H1 (cell line): ENCODE results near the gene MRPL36. TPM values are rescaled to one million over a fixed set of nuclear protein-coding genes. Genes with fewer than 3 reads are reported as not detected.

Source experiments
- CREB1 ChIP-seq: IDR thresholded peaks from 2 replicates; pipeline ENCODE4 v1.6.1; 2012; ENCODE audit warnings: inconsistent platforms
- E2F6 ChIP-seq: IDR thresholded peaks from 2 replicates; pipeline ENCODE4 v1.6.1; 2012; ENCODE audit warnings: inconsistent platforms
- NRF1 ChIP-seq: IDR thresholded peaks from 2 replicates; pipeline ENCODE4 v1.6.1; 2011; ENCODE audit warnings: mild to moderate bottlenecking, low read depth, low read length, improper control_type of control experiment
- SUZ12 ChIP-seq: fragments of 200-600 bp; sonication (generic); IDR thresholded peaks from 2 replicates; pipeline ENCODE4 v1.6.1; 2012; ENCODE audit warnings: mild to moderate bottlenecking, inconsistent platforms, low read length, moderate library complexity, mixed read lengths
- TCF12 ChIP-seq: IDR thresholded peaks from 2 replicates; pipeline ENCODE4 v1.6.1; 2011; ENCODE audit warnings: low read depth, mild to moderate bottlenecking, low read length
- polyA plus RNA-seq, 7 experiments: library from polyadenylated mRNA; depleted of rRNA in 3 of 7; stranded (reverse) in 5 of 7; unstranded in 2 of 7; fragments of >200 nt in 5 of 7; fragments of 200-250 nt in 2 of 7; gene quantifications; 1 replicate in 5 of 7; 2 replicates in 1 of 7; 4 replicates in 1 of 7; pipeline versions ENCODE4 v1.2.1 to v1.2.3, GENCODE V29; 2011 to 2013; ENCODE audit warnings: missing spikeins in 2 of 7, mixed read lengths in 2 of 7
- total RNA-seq: library from RNA; stranded (reverse); fragmentation: NEBNext Ultra II Directional; extraction: Animal tissue kit (Norgen Biotek cat#: 25700); gene quantifications from 2 replicates; pipeline ENCODE4 v1.2.1, GENCODE V29; 2021

MRPL36 gene
- total and polyA plus RNA-seq, 2 of the 8 experiments (the other 6 are each of a cell fraction or from before 2014, with no cell fraction given), result 56.3 to 81.5 TPM

- TF ChIP-seq E2F6 (no peak), SUZ12 (no peak), TCF12 (no peak), NRF1 (no peak), CREB1 (no peak)
These were observed 35.1 kb downstream of the MRPL36 start (continued) for GRCh38 chr5:1764606-1764960.
